Mucosa of rectum (tissue), 2 donors: ENCODE results near the gene ABTB2.
"Not testable (repeated sequence)": the region's sequence is repeated elsewhere in the genome, so short reads cannot be mapped to it uniquely, and the experiment has no call there.

Experiments
- H3K27ac ChIP-seq, 2 donors: one replicate each; pipeline ENCODE4 v1.7.0; 2013; ENCODE audit warnings: inconsistent platforms in 2 of 2, low read depth in 2 of 2, low read length in 2 of 2
- H3K27me3 ChIP-seq, 2 donors: one replicate each; pipeline ENCODE4 v1.7.0; 2013; ENCODE audit warnings: low read length in 2 of 2; ENCODE audit not compliant: control insufficient read depth in 2 of 2, insufficient read depth in 2 of 2
- H3K36me3 ChIP-seq, 2 donors: one replicate each; pipeline ENCODE4 v1.7.0; 2013; ENCODE audit warnings: low read length in 2 of 2; ENCODE audit not compliant: control insufficient read depth in 2 of 2, insufficient read depth in 2 of 2
- H3K4me1 ChIP-seq, 2 donors: one replicate each; pipeline ENCODE4 v1.7.0; 2013; ENCODE audit warnings: low read length in 2 of 2, mild to moderate bottlenecking in 1 of 2; ENCODE audit not compliant: control insufficient read depth in 2 of 2, insufficient read depth in 2 of 2
- H3K4me3 ChIP-seq, 2 donors: one replicate each; pipeline ENCODE4 v1.7.0; 2013; ENCODE audit warnings: low read length in 2 of 2
- H3K9ac ChIP-seq, 2 donors: one replicate each; pipeline ENCODE4 v1.7.0; 2013; ENCODE audit warnings: low read length in 2 of 2, low read depth in 1 of 2, mild to moderate bottlenecking in 1 of 2
- H3K9me3 ChIP-seq, 2 donors: one replicate each; pipeline ENCODE4 v1.7.0; 2013; ENCODE audit warnings: low read length in 2 of 2; ENCODE audit not compliant: control insufficient read depth in 2 of 2
- donor health status: healthy.
- donor health status: Normal muscosa, but diverticular disease.

ABTB2 gene

DNA sequence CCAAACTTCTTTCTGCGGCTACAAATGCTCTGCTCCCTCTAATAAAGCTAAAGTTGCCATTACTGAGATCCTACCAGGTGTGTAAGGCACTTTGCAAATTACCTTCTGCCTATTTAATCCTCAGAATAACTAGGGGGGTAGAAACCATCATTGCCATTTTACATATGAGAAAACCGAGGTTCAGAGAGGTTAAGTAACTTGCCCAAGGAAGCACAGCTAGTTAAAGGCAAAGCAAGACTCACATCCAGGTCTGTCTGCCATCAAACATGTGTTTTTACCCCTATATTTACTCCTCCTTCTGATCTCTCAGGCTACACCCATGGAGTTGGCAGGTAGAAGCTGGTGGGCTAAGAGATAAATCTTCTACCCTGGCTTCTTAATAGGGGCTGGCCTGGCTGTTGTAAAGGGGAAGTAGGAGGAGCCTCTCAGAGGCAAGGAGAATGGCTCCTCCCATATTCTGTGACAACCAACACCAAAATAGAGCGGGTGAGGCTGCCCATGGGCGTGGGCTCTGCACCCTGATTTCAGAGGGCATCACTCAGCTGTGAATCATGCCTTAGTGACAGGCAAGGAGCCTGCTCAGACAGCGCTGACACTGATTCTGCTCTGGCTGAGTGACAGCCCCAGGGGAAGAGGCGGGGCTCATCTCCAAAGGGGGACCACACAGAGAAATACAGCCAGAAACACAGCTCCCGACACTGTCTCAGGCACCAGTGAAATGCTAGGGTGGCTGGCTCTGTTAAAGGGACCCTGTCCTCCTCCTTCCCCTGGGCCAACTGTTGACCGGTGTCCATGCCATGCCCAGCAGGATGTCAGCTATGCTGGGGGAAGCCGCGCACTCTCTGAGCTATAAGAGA, 106.8 kb downstream of the ABTB2 start:
- Histone ChIP-seq H3K36me3 (no peaks in the 10 kb centered on the region), H3K4me3 (peak overlapping the region; percentile 8 to 14), H3K27ac (no peak overlapping the region)

GRCh38 chr11:34250211-34250610, 107.6 kb downstream of the ABTB2 start:
- Histone ChIP-seq H3K9ac (no peak overlapping the region), H3K4me3 (no peak overlapping the region), H3K4me1 (peaks cover 0 to 12% of the 10 kb centered on the region in 2 donors), H3K27me3 (no peaks in the 10 kb centered on the region), H3K27ac (no peak overlapping the region), H3K9me3 (no peaks in the 10 kb centered on the region), H3K36me3 (no peaks in the 10 kb centered on the region)

More for the DNA sequence above, 106.8 kb downstream of the ABTB2 start:
- peak overlapping the region in 1 of 2 donors; percentile 15 for H3K9ac ChIP-seq
- H3K9me3 ChIP-seq = no peaks in the 10 kb centered on the region
- H3K4me1 ChIP-seq = peaks cover 0 to 12% of the 10 kb centered on the region in 2 donors
- no peaks in the 10 kb centered on the region for H3K27me3 ChIP-seq

GRCh38 chr11:34249439-34249838, 108.4 kb downstream of the ABTB2 start:
- Histone ChIP-seq H3K4me3 (no peak overlapping the region), H3K9ac (no peak overlapping the region), H3K27me3 (no peaks in the 10 kb centered on the region), H3K36me3 (no peaks in the 10 kb centered on the region), H3K27ac (no peak overlapping the region), H3K9me3 (no peaks in the 10 kb centered on the region), H3K4me1 (peaks cover 6 to 16% of the 10 kb centered on the region in 2 donors)

- not testable (repeated sequence) for H3K9ac ChIP-seq, H3K27me3 ChIP-seq, H3K27ac ChIP-seq, H3K36me3 ChIP-seq, H3K4me3 ChIP-seq, H3K9me3 ChIP-seq
- peaks cover 20 to 33% of the 10 kb centered on the region in 2 donors for H3K4me1 ChIP-seq
These were observed 111.3 kb downstream of the ABTB2 start for GRCh38 chr11:34246511-34246910.

DNA sequence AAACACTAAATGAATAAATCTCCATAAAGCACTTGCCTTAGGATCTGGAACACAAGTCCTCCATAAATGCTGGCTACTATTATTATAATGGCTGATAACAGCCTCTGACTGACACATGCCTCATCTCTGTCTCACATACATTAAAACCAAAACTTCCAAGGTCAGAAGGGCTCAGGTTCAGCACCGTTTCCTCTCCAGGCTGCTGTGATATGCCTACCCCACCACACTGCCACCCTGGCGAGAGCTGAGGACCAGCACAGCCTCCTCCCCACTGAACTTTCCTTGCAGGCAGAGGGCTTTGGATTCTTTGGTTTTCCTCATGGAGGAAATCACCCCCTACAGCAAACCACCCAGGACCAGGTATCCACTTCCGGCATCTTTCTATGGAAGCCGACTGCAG, 112.8 kb downstream of the ABTB2 start:
- Histone ChIP-seq H3K4me3 (no peak overlapping the region), H3K9me3 (no peaks in the 10 kb centered on the region), H3K9ac (no peak overlapping the region), H3K36me3 (no peaks in the 10 kb centered on the region), H3K27ac (no peak overlapping the region), H3K27me3 (no peaks in the 10 kb centered on the region), H3K4me1 (peaks cover 20 to 23% of the 10 kb centered on the region in 2 donors)

- Histone ChIP-seq H3K4me1 (peaks cover 20 to 23% of the 10 kb centered on the region in 2 donors), H3K9me3 (no peaks in the 10 kb centered on the region), H3K9ac (peak overlapping the region; percentile 36 to 46), H3K36me3 (no peaks in the 10 kb centered on the region), H3K27me3 (no peaks in the 10 kb centered on the region), H3K4me3 (peak overlapping the region; percentile 38 to 51), H3K27ac (peak overlapping the region; percentile 74 to 81)
These were observed 114.0 kb downstream of the ABTB2 start for GRCh38 chr11:34243600-34244464.

- Histone ChIP-seq H3K27me3 (no peaks in the 10 kb centered on the region), H3K36me3 (no peaks in the 10 kb centered on the region), H3K27ac (peak overlapping the region; percentile 39 to 74), H3K4me1 (peaks cover 20 to 23% of the 10 kb centered on the region in 2 donors), H3K4me3 (no peak overlapping the region), H3K9me3 (no peaks in the 10 kb centered on the region), H3K9ac (peak overlapping the region in 1 of 2 donors; percentile 9)
These were observed 115.7 kb downstream of the ABTB2 start for GRCh38 chr11:34242037-34242625.

DNA sequence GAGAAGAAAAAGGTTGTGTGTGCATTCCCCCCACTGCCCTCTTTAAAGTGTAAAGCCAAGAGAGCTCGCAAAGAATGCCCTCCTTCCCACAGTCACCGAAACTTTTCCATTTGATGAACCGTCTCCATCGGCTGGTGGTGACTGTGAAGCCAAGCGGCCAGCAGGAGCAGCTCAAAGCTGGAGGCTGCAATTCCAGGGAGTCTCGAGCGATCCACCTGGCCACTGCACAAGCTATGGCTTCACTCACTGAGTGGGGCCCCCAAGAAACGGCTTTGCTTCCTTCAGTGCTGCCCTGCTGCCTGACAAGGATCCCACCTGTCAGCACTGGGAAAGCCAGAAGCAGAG, 117.7 kb downstream of the ABTB2 start:
- H3K27me3 ChIP-seq = no peaks in the 10 kb centered on the region
- no peak overlapping the region for H3K27ac ChIP-seq
- H3K36me3 ChIP-seq = no peaks in the 10 kb centered on the region
- H3K4me3 ChIP-seq = no peak overlapping the region
- H3K9ac ChIP-seq = no peak overlapping the region
- no peaks in the 10 kb centered on the region for H3K9me3 ChIP-seq
- peaks cover 22 to 23% of the 10 kb centered on the region in 2 donors for H3K4me1 ChIP-seq

- Histone ChIP-seq H3K4me3 (no peak overlapping the region), H3K36me3 (no peaks in the 10 kb centered on the region), H3K9ac (no peak overlapping the region), H3K4me1 (peaks cover 18 to 21% of the 10 kb centered on the region in 2 donors), H3K27me3 (no peaks in the 10 kb centered on the region), H3K9me3 (no peaks in the 10 kb centered on the region), H3K27ac (no peak overlapping the region)
These were observed 118.2 kb downstream of the ABTB2 start for GRCh38 chr11:34239465-34240149.
